GM19463 (cell line): ENCODE results near the gene IQCM.

Experiments
- ATAC-seq: cut with Tn5 transposase; IDR thresholded peaks from one replicate; pipeline ENCODE4 v1.9.1; 2021; ENCODE audit warnings: mild to moderate bottlenecking, moderate library complexity; ENCODE audit not compliant: unreplicated experiment

IQCM gene

DNA sequence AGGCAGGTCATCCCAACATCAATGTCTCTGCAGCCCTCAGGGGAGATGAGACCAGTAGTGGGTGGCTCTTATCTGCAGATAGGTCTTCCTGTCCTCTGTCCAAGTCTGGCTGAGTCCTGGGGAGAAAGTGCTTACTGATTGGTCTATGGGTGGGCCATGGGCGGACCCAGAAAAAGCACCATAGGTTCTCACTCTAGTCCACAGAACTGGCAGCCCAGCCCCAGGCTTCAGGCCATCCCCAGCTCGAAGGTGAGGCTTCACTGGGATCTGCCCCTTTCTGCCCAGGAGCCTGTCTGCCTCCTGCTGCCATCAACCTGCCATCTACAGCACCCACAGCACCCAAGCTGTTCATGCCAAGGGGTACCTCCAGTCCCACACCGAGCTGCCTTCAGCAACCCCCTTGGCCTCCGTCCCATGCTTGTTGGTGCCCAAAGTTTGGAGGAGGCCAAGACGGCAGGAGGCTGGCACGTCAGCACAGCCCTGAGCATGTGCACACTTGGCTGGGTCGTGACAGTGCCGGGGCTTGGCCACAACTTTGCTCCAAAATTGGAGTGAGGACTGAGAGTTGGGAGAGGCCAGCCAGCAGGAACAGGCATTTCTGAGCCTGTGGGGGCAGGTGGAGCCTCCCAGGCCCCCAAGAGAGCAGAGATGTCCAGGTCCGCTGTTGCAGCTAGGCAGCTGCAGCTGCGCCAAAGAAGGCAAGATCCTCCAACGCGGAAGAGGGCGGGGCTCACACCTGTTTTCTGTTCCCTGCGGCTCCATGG is 99.6 kb downstream of the IQCM start:
- no peak for ATAC-seq

- ATAC-seq = no peak
Observed at GRCh38 chr4:149713031-149713430, 102.6 kb downstream of the IQCM start.

DNA sequence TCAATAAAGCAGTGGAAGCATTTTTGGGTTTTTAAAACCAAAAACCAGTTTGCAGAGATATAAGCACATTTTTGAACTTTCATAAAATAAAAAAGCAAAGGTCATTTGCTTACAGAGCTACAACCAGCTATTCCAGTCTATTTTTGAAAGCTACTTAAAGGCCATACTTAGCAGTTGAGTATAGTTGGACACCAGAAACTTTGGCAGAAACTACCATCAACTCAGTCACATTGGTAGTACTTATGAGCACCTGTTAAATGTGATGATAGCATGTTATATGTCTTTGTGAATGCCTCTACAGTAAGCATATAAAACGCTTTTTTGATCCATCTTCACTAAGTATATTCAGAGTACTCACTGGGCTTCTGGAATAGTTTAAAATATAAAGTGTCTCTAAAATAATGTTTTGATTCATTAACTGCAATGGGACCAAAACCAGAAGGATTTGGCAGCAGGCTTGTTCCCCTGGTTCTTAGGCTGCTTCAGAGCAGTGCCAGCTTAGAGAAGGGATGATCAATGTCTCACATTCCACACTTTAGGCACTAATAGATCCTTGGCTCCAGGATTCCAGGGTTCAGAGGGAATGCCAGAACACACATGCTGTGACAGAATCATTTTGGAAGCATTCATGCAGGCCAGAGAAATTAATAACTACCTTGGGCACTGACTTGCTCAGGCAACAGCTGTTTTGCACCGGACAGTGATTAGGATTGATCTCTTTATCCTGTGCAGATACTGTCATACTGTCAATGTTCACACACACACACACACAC is 103.9 kb downstream of the IQCM start:
- ATAC-seq = no peak

- ATAC-seq = no peak
Observed at GRCh38 chr4:149709640-149710039, 106.0 kb downstream of the IQCM start.

- no peak for ATAC-seq
Observed at GRCh38 chr4:149708513-149709130, 107.0 kb downstream of the IQCM start.

DNA sequence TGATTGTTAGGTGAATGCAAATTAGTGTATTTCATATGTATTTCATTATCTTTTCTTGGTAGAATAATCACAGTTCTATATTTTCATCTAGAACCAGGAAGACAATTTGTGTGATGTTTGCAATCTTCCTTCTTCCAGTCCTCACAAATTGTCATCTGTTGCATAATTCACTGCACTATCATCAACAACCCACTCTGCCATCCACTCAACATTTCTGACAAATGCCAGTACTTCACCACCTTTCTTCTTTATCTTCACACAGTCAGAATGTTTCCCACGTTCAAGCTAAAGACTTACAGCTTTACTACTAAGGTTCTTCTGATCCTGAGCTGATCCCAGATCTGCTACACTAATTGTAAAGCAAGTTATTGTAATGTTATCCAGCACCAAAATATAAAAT is 107.8 kb downstream of the IQCM start:
- ATAC-seq = no peak

- ATAC-seq = no peak
Observed at GRCh38 chr4:149706942-149707341, 108.7 kb downstream of the IQCM start.

GRCh38 chr4:149702414-149703293 is 113.0 kb downstream of the IQCM start:
- ATAC-seq = no peak

DNA sequence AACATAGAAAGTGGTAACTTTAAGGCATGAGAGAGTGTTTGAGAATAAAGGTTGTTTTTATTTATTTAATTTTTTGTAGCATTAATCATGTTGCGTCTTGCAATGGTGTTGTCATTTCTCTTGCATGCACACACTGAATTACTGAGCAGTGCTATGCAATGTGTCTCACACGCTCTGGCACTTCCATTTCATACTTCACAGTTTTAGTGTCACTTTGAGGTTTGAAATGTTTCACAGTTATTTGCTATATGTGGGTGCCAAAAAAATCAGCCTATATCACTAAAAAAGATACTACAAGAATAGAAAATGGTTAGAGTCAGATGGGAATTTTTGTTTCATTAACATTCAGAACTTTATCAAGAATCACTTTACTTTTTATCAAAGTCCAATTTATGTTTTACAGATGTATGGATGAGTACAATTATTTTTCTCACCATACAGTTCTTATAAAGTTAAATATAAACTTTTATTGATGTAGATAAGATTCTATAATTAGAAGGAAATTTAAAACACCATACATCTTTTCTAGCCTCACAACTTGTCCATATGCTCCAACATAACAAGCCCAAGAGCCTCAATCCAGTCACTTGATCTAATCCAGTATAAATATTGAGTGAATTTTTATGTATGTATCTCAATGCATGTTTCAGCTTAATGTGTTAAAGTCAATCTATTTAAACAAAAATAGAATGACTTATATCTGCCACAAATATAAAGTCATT is 114.0 kb downstream of the IQCM start:
- ATAC-seq = no peak

DNA sequence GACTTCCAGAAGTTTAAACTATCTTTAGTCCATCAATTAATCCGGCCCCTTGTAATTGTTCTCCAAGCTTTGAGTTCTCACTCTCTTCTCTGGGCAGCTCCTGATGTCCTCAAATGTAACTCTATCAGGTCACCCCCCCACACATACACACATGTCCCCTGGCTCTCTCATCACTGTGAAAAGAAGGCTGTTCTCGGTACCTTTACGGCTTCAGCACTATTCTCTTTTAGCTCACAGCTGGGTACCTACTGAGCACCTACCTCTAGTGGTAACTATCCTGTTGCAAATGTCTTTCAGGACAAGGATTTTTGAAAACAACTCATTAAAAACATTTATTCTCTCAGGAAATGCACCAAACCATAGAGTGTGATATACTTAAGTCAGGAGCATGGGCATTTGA is 115.4 kb downstream of the IQCM start:
- ATAC-seq = no peak

DNA sequence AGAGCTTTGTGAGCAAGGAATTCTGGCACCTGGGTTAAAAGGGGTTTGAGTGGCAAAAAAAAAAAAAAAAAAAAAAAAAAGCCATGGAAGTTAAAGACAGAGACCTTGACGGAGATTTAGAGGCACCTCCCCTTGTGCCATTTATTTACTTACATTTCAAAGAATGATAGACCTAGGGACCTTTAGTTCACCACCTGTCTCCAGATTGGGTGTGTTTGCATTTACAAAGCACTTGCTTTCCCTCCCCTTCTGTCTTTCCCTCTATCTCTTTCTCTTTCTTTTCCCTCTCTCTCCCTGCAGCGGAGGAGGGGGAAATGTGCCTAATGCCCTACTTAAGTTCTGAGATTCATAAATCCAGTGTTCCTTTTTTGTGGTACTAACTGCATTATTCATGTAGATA is 116.0 kb downstream of the IQCM start:
- ATAC-seq = no peak

- ATAC-seq = no peak
Observed at GRCh38 chr4:149690726-149691125, 124.9 kb downstream of the IQCM start.

- ATAC-seq = no peak
Observed at GRCh38 chr4:149684516-149684915, 131.1 kb downstream of the IQCM start.

DNA sequence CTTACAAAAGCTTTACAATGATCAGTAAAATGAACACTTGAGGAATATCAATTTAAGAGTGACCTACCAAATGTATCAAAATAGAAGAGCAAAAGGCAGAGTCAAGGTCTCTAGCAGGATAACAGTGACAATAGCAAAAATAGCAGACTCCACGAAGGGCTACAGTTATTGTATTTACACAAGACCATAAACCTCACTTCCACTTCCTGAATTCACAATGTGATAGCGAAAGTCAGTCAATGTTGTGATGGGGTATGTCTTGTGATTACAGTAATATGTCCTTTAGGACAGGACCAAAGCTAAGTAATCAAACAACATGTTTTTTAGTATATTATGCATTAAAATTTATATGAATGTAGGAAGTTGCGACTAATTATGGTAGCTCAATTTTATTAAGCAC is 139.6 kb downstream of the IQCM start:
- ATAC-seq = no peak

- ATAC-seq = no peak
Observed at GRCh38 chr4:149645790-149646189, 169.9 kb downstream of the IQCM start.

DNA sequence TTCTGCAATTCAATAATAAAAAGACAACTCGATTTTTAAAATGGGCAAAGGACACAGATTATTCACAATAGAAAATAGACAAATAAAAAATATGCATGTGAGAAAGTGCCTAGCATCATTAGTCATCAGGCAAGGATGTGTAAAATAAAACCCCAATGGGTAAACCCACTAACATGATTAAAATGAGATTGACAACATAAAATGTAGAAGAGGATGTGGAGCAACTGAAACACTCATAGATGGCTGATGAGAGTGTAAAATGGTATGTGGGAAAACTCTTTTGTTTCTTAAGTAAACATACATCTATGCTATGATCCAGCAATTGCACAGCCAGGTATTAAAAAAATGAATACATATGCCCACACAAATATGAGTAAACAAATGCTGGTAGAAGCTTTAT is 177.6 kb downstream of the IQCM start:
- no peak for ATAC-seq

- ATAC-seq = no peak
Observed at GRCh38 chr4:149634368-149634767, 181.3 kb downstream of the IQCM start.

- ATAC-seq = no peak
Observed at GRCh38 chr4:149631629-149632028, 184.0 kb downstream of the IQCM start.

- no peak for ATAC-seq
Observed at GRCh38 chr4:149630064-149630463, 185.6 kb downstream of the IQCM start.

DNA sequence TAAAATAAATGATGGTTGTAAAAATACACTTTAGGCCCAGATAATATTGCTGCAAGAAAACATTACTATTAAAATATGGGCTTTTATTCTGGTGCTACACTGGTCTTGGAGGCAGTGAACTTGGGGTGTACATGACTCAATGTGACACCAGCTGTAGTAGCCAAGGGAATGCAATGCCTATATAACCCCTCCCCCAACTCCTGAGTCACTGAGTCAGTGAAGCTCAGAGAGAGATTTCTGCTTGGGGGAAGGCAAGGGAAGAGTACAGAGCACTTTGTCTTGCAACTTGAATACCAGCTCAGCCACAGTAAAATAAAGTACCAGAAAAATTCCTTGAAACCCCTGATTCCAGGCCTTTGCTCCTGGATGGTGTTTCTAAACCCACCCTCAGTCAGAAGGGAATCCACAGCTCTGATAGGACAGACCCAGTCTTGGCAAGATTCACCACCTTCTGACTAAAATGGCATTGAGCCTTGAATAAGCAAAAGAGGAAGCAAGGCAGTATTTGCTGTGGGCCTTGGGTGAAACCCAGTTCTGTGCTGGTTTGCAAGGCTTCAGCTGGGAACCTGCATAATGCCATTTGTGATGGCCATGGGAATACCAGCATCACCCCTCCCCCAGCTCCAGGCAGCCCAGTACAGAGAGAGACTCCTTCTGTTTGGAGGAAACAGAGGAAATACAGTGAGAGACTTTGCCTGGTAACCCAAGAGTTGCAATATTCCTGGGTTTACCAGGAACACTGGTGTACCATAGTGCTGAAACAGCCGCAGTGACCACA is 209.9 kb downstream of the IQCM start:
- no peak for ATAC-seq
